ENCODE measurements around the gene COQ8A. TPM values are rescaled to one million over a fixed set of nuclear protein-coding genes. Genes with fewer than 3 reads are reported as not detected.

COQ8A gene
- total and polyA plus RNA-seq, 2 experiments from 2014 or later: 45.1 to 59.7 TPM

GRCh38 chr1:226965581-226966440 is 25.7 kb downstream of the COQ8A start:
- DNase-seq (ENCODE audit: low read depth in 1 of 2, low spot score in 1 of 2): no peak
- Histone ChIP-seq H3K4me3 (no peak overlapping the region), H3K4me1 (ENCODE audit: low read depth) (no peaks in the 10 kb centered on the region), H3K36me3 (no peaks in the 10 kb centered on the region), H3K9me3 (ENCODE audit: low read depth) (no peaks in the 10 kb centered on the region), H3K27me3 (no peaks in the 10 kb centered on the region), H3K27ac (no peak overlapping the region)
- TF ChIP-seq CTCF (IDR thresholded peaks at IDR 0.05; ENCODE audit: low read depth, low read length): no peak

- TF ChIP-seq CTCF (IDR thresholded peaks at IDR 0.05; ENCODE audit: low read depth, low read length): no peak
Measured at GRCh38 chr1:226966683-226967082, 26.6 kb downstream of the COQ8A start.

GRCh38 chr1:226967665-226968064 is 27.6 kb downstream of the COQ8A start:
- H3K9me3 ChIP-seq (ENCODE audit: low read depth): no peaks in the 10 kb centered on the region
- DNase-seq (ENCODE audit: low read depth in 1 of 2, low spot score in 1 of 2): peak in 1 of 2 donors; percentile 30
- H3K36me3 ChIP-seq: no peaks in the 10 kb centered on the region
- H3K27me3 ChIP-seq: no peaks in the 10 kb centered on the region
- no peak for TF ChIP-seq CTCF (IDR thresholded peaks at IDR 0.05; ENCODE audit: low read depth, low read length)
- no peak overlapping the region for H3K27ac ChIP-seq
- H3K4me1 ChIP-seq (ENCODE audit: low read depth): no peaks in the 10 kb centered on the region
- no peak overlapping the region for H3K4me3 ChIP-seq

More at GRCh38 chr1:226966683-226967082, 26.6 kb downstream of the COQ8A start:
- Histone ChIP-seq H3K27me3 (no peaks in the 10 kb centered on the region), H3K36me3 (no peaks in the 10 kb centered on the region), H3K27ac (no peak overlapping the region), H3K4me1 (ENCODE audit: low read depth) (no peaks in the 10 kb centered on the region), H3K9me3 (ENCODE audit: low read depth) (no peaks in the 10 kb centered on the region), H3K4me3 (no peak overlapping the region)
- DNase-seq (ENCODE audit: low read depth in 1 of 2, low spot score in 1 of 2): no peak

- Histone ChIP-seq H3K36me3 (no peaks in the 10 kb centered on the region), H3K4me1 (ENCODE audit: low read depth) (peaks cover 20% of the 10 kb centered on the region), H3K27ac (no peak overlapping the region), H3K4me3 (no peak overlapping the region), H3K27me3 (no peaks in the 10 kb centered on the region), H3K9me3 (ENCODE audit: low read depth) (no peaks in the 10 kb centered on the region)
- TF ChIP-seq CTCF (IDR thresholded peaks at IDR 0.05; ENCODE audit: low read depth, low read length): no peak
- no peak for DNase-seq (ENCODE audit: low read depth in 1 of 2, low spot score in 1 of 2)
Measured at GRCh38 chr1:226971765-226972164, 31.7 kb downstream of the COQ8A start.

- Histone ChIP-seq H3K4me3 (no peak overlapping the region), H3K27ac (peak overlapping the region; percentile 70), H3K27me3 (no peaks in the 10 kb centered on the region), H3K4me1 (ENCODE audit: low read depth) (peaks cover 20% of the 10 kb centered on the region), H3K9me3 (ENCODE audit: low read depth) (no peaks in the 10 kb centered on the region), H3K36me3 (no peaks in the 10 kb centered on the region)
- DNase-seq (ENCODE audit: low read depth in 1 of 2, low spot score in 1 of 2): no peak
- TF ChIP-seq CTCF (IDR thresholded peaks at IDR 0.05; ENCODE audit: low read depth, low read length): no peak
Measured at GRCh38 chr1:226972931-226973330, 32.8 kb downstream of the COQ8A start.

All from cardiac muscle cell (in vitro differentiated cells and primary cell).